ENCODE results near the gene OPHN1. TPM values are rescaled to one million over a fixed set of nuclear protein-coding genes. Genes with fewer than 3 reads are reported as not detected.
A peak's percentile ranks its signal among the peaks of the same experiment; 100 is the strongest.

The OPHN1 gene
- total and polyA plus RNA-seq, 2 of the 13 experiments (the other 11 are each of a cell fraction or from before 2014, with no cell fraction given), result 1.6 to 1.7 TPM

DNA sequence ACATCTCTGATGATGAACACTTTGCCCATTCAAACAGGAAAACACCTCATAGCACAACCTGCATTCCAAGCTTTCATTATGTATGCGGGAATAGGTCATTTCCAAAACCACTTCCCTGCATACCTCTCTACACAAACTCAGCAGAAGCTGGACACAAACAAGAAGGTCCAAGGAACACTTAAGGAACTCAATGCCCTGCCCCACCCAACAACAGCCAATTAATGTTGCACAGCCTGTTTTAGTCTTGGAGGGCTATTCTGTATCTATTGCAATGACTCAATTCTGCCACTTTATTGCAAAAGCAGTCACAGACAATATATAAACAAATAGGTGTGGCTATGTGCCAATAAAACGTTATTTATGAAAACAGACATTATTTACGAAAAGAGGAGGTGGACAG, 16.7 kb downstream of the OPHN1 start:
- H3K27ac ChIP-seq (ENCODE audit: extremely low read length, insufficient read depth, low read length), result no peak overlapping the region
- POLR2A ChIA-PET, result no interaction called here
- no peaks in the 10 kb centered on the region for H3K9me3 ChIP-seq (ENCODE audit: low read length)
- no peak overlapping the region for H3K9ac ChIP-seq (ENCODE audit: insufficient read depth, low read depth, low read length)
- H3K4me1 ChIP-seq (ENCODE audit: insufficient read depth, low read length), result no peaks in the 10 kb centered on the region
- no TSS peak for BruUV-seq (replicated peaks)
- intact Hi-C loops (cut with micrococcal nuclease; ENCODE audit: unreplicated experiment) (no loop called here), in situ Hi-C loops (cut with HindIII; ENCODE audit: extremely low pct_ligation_motif_present, low pct_unique_long_range_greater_than_20kb) (no loop called here)
- H3K4me3 ChIP-seq (replicated peaks in 1 of 3; ENCODE audit: insufficient read depth in 1 of 3, low read depth in 2 of 3, low read length in 3 of 3), result no peak overlapping the region
- CTCF ChIA-PET (ENCODE audit: low intra/inter-chr PET ratio, low total read pairs), result no interaction called here
- FAIRE-seq (no peak), ATAC-seq (no peak), DNase-seq (ENCODE audit: low spot score) (no peak)
- H3K36me3 ChIP-seq (replicated peaks in 1 of 2; ENCODE audit: control insufficient read depth in 1 of 2, insufficient read depth in 2 of 2, low read length in 2 of 2), result no peaks in the 10 kb centered on the region
- 73% methylated on average over 2 of the region's 3 CpGs for WGBS (ENCODE audit: low lambda C conversion rate)
- H3K4me2 ChIP-seq (ENCODE audit: low read depth, low read length), result no peak overlapping the region
- TF ChIP-seq ZBTB21 (CRISPR knock-in tag; IDR thresholded peaks at IDR 0.05), result no peak
- no peak for TF ChIP-seq TCF12 (IDR thresholded peaks at IDR 0.05)
- no peak for TF ChIP-seq TCF12 (CRISPR knock-in tag; IDR thresholded peaks at IDR 0.05)
- TF ChIP-seq, protein P1, sequence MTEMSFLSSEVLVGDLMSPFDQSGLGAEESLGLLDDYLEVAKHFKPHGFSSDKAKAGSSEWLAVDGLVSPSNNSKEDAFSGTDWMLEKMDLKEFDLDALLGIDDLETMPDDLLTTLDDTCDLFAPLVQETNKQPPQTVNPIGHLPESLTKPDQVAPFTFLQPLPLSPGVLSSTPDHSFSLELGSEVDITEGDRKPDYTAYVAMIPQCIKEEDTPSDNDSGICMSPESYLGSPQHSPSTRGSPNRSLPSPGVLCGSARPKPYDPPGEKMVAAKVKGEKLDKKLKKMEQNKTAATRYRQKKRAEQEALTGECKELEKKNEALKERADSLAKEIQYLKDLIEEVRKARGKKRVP (CRISPR knock-in tag; IDR thresholded peaks at IDR 0.05), result peak in 1 of 2 experiments; percentile 37; a peak in 1 of 4 replicates
- no peak for TF ChIP-seq RBAK (CRISPR knock-in tag; IDR thresholded peaks at IDR 0.05)
- no peak for TF ChIP-seq MTF1 (CRISPR knock-in tag; IDR thresholded peaks at IDR 0.05)
- no peaks in the 10 kb centered on the region for H3K27me3 ChIP-seq (ENCODE audit: control insufficient read depth in 1 of 2, insufficient read depth in 2 of 2, low read length in 2 of 2)
- H2AFZ ChIP-seq (ENCODE audit: low read length), result no peak overlapping the region
- no peaks in the 10 kb centered on the region for H4K20me1 ChIP-seq (ENCODE audit: insufficient read depth, low read length)
- H3K79me2 ChIP-seq (ENCODE audit: insufficient read depth, low read length), result no peaks in the 10 kb centered on the region

DNA sequence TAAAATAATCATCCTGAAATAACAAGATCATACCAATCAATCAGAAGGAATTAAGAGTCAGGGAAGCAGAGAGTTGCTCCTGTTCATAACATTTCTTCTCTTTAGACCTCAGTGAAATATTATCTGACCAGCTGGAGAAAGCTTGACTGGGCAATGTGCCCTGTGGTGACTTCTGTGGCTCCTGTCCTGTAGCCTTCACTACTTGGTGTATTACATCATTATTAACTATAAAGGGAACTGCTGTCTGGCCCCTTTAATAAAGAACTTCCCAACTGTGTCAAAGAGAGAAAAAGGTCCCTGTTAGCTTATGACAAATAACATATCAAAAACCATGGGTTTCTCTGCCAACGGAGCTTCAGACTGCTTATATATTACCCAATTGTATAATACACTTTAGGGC, 18.0 kb downstream of the OPHN1 start:
- Histone ChIP-seq H3K4me1 (ENCODE audit: insufficient read depth, low read length) (no peaks in the 10 kb centered on the region), H3K4me2 (ENCODE audit: low read depth, low read length) (no peak overlapping the region), H2AFZ (ENCODE audit: low read length) (no peak overlapping the region), H3K4me3 (replicated peaks in 1 of 3; ENCODE audit: insufficient read depth in 1 of 3, low read depth in 2 of 3, low read length in 3 of 3) (no peak overlapping the region), H4K20me1 (ENCODE audit: insufficient read depth, low read length) (no peaks in the 10 kb centered on the region), H3K79me2 (ENCODE audit: insufficient read depth, low read length) (no peaks in the 10 kb centered on the region), H3K36me3 (replicated peaks in 1 of 2; ENCODE audit: control insufficient read depth in 1 of 2, insufficient read depth in 2 of 2, low read length in 2 of 2) (no peaks in the 10 kb centered on the region), H3K9me3 (ENCODE audit: low read length) (no peaks in the 10 kb centered on the region), H3K27ac (ENCODE audit: extremely low read length, insufficient read depth, low read length) (no peak overlapping the region), H3K9ac (ENCODE audit: insufficient read depth, low read depth, low read length) (no peak overlapping the region), H3K27me3 (ENCODE audit: control insufficient read depth in 1 of 2, insufficient read depth in 2 of 2, low read length in 2 of 2) (no peaks in the 10 kb centered on the region)
- no CpG with 5 or more reads among the region's 1 CpG for WGBS (ENCODE audit: low lambda C conversion rate)
- FAIRE-seq (no peak), DNase-seq (ENCODE audit: low spot score) (no peak), ATAC-seq (no peak)
- in situ Hi-C loops (cut with HindIII; ENCODE audit: extremely low pct_ligation_motif_present, low pct_unique_long_range_greater_than_20kb), result no loop called here
- ChIA-PET CTCF (ENCODE audit: low intra/inter-chr PET ratio, low total read pairs) (no interaction called here), POLR2A (no interaction called here)
- no TSS peak for BruUV-seq (replicated peaks)
- intact Hi-C loops (cut with micrococcal nuclease; ENCODE audit: unreplicated experiment), result no loop called here
- TF ChIP-seq ZNF549 (CRISPR knock-in tag; IDR thresholded peaks at IDR 0.05), result no peak
- TF ChIP-seq CCDC6 (CRISPR knock-in tag; IDR thresholded peaks at IDR 0.05), result no peak
- no peak for TF ChIP-seq HNF4G (IDR thresholded peaks at IDR 0.05; ENCODE audit: borderline replicate concordance, low read depth, low read length)
- TF ChIP-seq HNF4G (CRISPR knock-in tag; IDR thresholded peaks at IDR 0.05; ENCODE audit: borderline replicate concordance, low read depth), result no peak
- no peak for TF ChIP-seq FOXM1 (CRISPR knock-in tag; IDR thresholded peaks at IDR 0.05)
- no peak for TF ChIP-seq TAF1 (CRISPR knock-in tag; IDR thresholded peaks at IDR 0.05)
- no peak for TF ChIP-seq ZNF138 (CRISPR knock-in tag; IDR thresholded peaks at IDR 0.05; ENCODE audit: low read depth)
- TF ChIP-seq, protein P2, sequence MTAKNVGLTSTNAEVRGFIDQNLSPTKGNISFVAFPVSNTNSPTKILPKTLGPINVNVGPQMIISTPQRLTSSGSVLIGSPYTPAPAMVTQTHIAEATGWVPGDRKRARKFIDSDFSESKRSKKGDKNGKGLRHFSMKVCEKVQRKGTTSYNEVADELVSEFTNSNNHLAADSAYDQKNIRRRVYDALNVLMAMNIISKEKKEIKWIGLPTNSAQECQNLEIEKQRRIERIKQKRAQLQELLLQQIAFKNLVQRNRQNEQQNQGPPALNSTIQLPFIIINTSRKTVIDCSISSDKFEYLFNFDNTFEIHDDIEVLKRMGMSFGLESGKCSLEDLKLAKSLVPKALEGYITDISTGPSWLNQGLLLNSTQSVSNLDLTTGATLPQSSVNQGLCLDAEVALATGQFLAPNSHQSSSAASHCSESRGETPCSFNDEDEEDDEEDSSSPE (CRISPR knock-in tag; IDR thresholded peaks at IDR 0.05), result no peak
- no peak for TF ChIP-seq ZFYVE20 (CRISPR knock-in tag; IDR thresholded peaks at IDR 0.05; ENCODE audit: borderline replicate concordance, low read depth)
- no peak for TF ChIP-seq ZEB1 (IDR thresholded peaks at IDR 0.05; ENCODE audit: insufficient replicate concordance, low read depth)
- TF ChIP-seq ZNF552 (CRISPR knock-in tag; IDR thresholded peaks at IDR 0.05; ENCODE audit: borderline replicate concordance), result no peak
- TF ChIP-seq CBX1 (IDR thresholded peaks at IDR 0.05; ENCODE audit: low read depth), result no peak
- no peak for TF ChIP-seq HIVEP1 (CRISPR knock-in tag; IDR thresholded peaks at IDR 0.05)
- TF ChIP-seq ZNF569 (CRISPR knock-in tag; IDR thresholded peaks at IDR 0.05; ENCODE audit: borderline replicate concordance), result no peak
- no peak for TF ChIP-seq ERF (CRISPR knock-in tag; IDR thresholded peaks at IDR 0.05)

Measured in HepG2 (cell line).